ENCODE measurements around the gene TMEM80. TPM values are rescaled to one million over a fixed set of nuclear protein-coding genes. Genes with fewer than 3 reads are reported as not detected.
A peak's percentile ranks its signal among the peaks of the same experiment; 100 is the strongest.

TMEM80 gene
- total and polyA plus RNA-seq, 10 of the 15 experiments (the other 5 are each of a cell fraction or from before 2014, with no cell fraction given) = 6.7 to 30.9 (median 20.7) TPM

DNA sequence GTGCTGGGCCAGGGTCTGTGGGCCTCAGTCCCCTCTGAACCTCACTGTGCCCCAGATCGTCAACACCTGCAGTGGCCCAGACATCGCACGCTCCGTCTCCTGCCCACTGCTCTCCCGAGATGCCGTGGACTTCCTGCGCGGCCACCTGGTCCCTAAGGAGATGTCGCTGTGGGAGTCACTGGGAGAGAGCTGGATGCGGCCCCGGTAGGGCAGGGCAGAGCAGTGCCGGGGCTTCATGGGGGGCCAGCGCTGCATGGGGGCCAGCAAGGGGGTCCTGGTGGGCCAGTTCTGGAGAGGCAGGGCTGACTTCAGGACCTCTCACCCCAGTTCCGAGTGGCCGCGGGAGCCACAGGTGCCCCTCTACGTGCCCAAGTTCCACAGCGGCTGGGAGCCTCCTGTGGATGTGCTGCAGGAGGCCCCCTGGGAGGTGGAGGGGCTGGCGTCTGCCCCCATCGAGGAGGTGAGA, 26.8 kb downstream of the TMEM80 start:
- Histone ChIP-seq H3K4me1 (ENCODE audit: control insufficient read depth, insufficient read depth, low read length) (peaks cover 18% of the 10 kb centered on the region), H3K9me3 (replicated peaks; ENCODE audit: control insufficient read depth, insufficient read depth, low read length) (no peaks in the 10 kb centered on the region), H3K4me3 (no peak overlapping the region), H4K20me1 (ENCODE audit: control insufficient read depth, insufficient read depth) (no peaks in the 10 kb centered on the region; the same call in 1 of the 2 replicates), H3K27ac (ENCODE audit: control insufficient read depth, insufficient read depth) (no peak overlapping the region), H3K9ac (ENCODE audit: control insufficient read depth, insufficient read depth, low read length) (no peak overlapping the region), H3K79me2 (ENCODE audit: control insufficient read depth, insufficient read depth, low read length) (no peaks in the 10 kb centered on the region), H3K36me3 (ENCODE audit: control insufficient read depth in 2 of 2, insufficient read depth in 2 of 2, low read length in 1 of 2) (no peaks in the 10 kb centered on the region), H3K4me2 (ENCODE audit: control insufficient read depth, insufficient read depth) (peak overlapping the region; percentile 64), H3K27me3 (replicated peaks in 1 of 2; ENCODE audit: control insufficient read depth in 2 of 2, insufficient read depth in 2 of 2, low read length in 1 of 2) (0 out of 4 replicates have a peak, but pooled peaks cover 0 to 3% of the 10 kb centered on the region in 2 experiments), H2AFZ (ENCODE audit: control insufficient read depth, low read depth, low read length) (no peak overlapping the region)
- DNase-seq (ENCODE audit: low read depth, low spot score) = no peak
- no peak for TF ChIP-seq YBX1 (IDR thresholded peaks at IDR 0.05)
- TF ChIP-seq JUND (IDR thresholded peaks at IDR 0.05; ENCODE audit: low read depth, low read length) = no peak
- TF ChIP-seq POU2F2 (IDR thresholded peaks at IDR 0.05; ENCODE audit: borderline replicate concordance, low read depth, low read length) = no peak
- TF ChIP-seq, protein P1, sequence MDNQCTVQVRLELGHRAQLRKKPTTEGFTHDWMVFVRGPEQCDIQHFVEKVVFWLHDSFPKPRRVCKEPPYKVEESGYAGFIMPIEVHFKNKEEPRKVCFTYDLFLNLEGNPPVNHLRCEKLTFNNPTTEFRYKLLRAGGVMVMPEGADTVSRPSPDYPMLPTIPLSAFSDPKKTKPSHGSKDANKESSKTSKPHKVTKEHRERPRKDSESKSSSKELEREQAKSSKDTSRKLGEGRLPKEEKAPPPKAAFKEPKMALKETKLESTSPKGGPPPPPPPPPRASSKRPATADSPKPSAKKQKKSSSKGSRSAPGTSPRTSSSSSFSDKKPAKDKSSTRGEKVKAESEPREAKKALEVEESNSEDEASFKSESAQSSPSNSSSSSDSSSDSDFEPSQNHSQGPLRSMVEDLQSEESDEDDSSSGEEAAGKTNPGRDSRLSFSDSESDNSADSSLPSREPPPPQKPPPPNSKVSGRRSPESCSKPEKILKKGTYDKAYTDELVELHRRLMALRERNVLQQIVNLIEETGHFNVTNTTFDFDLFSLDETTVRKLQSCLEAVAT (IDR thresholded peaks at IDR 0.05) = peak; percentile 53
- ChIA-PET CTCF (interaction anchor here (1.0 to 8.6 kb wide), 11 partner anchors 12 to 168 kb away, joined by 3 to 127 read pairs (median 8); partner anchors contain the start of genes DEAF1, LMNTD2 and TMEM80), SMC1A (ENCODE audit: uncharacterized antibody, unreplicated experiment) (interaction anchor here (0.7 to 2.7 kb wide), 8 partner anchors 23 to 168 kb away, joined by 3 to 30 read pairs (median 4); partner anchors contain the start of gene TMEM80), RAD21 (ENCODE audit: unreplicated experiment) (interaction anchor here (0.6 to 6.3 kb wide), 14 partner anchors 9 to 282 kb away, joined by 3 to 112 read pairs (median 4); partner anchors contain the start of genes DEAF1, EPS8L2, IRF7 and PHRF1), POLR2A (interaction anchor here (0.9 to 8.2 kb wide), 6 partner anchors 25 to 186 kb away, joined by 3 to 72 read pairs (median 4); partner anchors contain the start of genes DEAF1, TALDO1 and TMEM80)
- 29% methylated on average over 20 of the region's 20 CpGs for WGBS (ENCODE audit: insufficient coverage, insufficient replicate concordance, low lambda C conversion rate, missing lambda C conversion rate)
- no peak for FAIRE-seq
- intact Hi-C loops (cut with micrococcal nuclease; ENCODE audit: unreplicated experiment) = loop anchor here (2.0 to 5.0 kb wide), 3 partner anchors 60 to 168 kb away; partner anchors contain the start of gene IRF7
- no TSS peak for BruUV-seq (replicated peaks)
- in situ Hi-C loops (cut with MboI) = loop anchor here (10.0 kb wide), 1 partner anchor 58 kb away; no protein-coding TSS in a partner anchor
- no peak for ATAC-seq

All from GM12878 (cell line).